Loucy (cell line): ENCODE data around the gene SALL3.

ENCODE experiments used
- H2AFZ ChIP-seq: fragments of 200-600 bp; sonication (generic); 2 replicates; pipeline ENCODE4 v1.6.0; 2016; ENCODE audit warnings: antibody characterized with exemption, mild to moderate bottlenecking, low read length, moderate library complexity
- H3F3A ChIP-seq: fragments of 200-600 bp; 2 replicates; pipeline ENCODE4 v1.6.0; 2016; ENCODE audit warnings: antibody characterized with exemption, low read depth, mild to moderate bottlenecking
- H3K27me3 ChIP-seq: fragments of 200-600 bp; sonication (generic); 2 replicates; pipeline ENCODE4 v1.6.1; 2014; ENCODE audit warnings: low read length, mild to moderate bottlenecking; ENCODE audit not compliant: insufficient read depth, poor library complexity, severe bottlenecking
- H3K36me3 ChIP-seq: fragments of 200-600 bp; sonication (generic); 2 replicates; pipeline ENCODE4 v1.6.1; 2016; ENCODE audit warnings: low read length; ENCODE audit not compliant: insufficient read depth
- H3K4me1 ChIP-seq: fragments of 200-600 bp; sonication (generic); 2 replicates; pipeline ENCODE4 v1.5.1; 2014; ENCODE audit warnings: low read length, mild to moderate bottlenecking; ENCODE audit not compliant: insufficient read depth, poor library complexity, severe bottlenecking
- H3K4me2 ChIP-seq: fragments of 200-600 bp; sonication (generic); 2 replicates; pipeline ENCODE4 v1.6.0; 2014; ENCODE audit warnings: antibody characterized with exemption, low read length, low read depth, mild to moderate bottlenecking; ENCODE audit not compliant: poor library complexity, severe bottlenecking
- H3K4me3 ChIP-seq: fragments of 200-600 bp; sonication (generic); 2 replicates; pipeline ENCODE4 v1.5.1; 2014; ENCODE audit warnings: low read length, mild to moderate bottlenecking, mixed read lengths; ENCODE audit not compliant: poor library complexity, severe bottlenecking
- H3K79me2 ChIP-seq: fragments of 200-600 bp; sonication (generic); 2 replicates; pipeline ENCODE4 v1.6.1; 2014; ENCODE audit warnings: low read length; ENCODE audit not compliant: insufficient read depth
- H3K9ac ChIP-seq: fragments of 200-600 bp; sonication (generic); 2 replicates; pipeline ENCODE4 v1.6.0; 2014; ENCODE audit warnings: mild to moderate bottlenecking, low read depth, low read length, moderate library complexity; ENCODE audit not compliant: poor library complexity, severe bottlenecking
- H3K9me2 ChIP-seq: fragments of 200-600 bp; sonication (generic); replicated peaks from 2 replicates; pipeline ENCODE4 v1.6.1; 2016; ENCODE audit warnings: low read depth, low read length, mixed read lengths
- H3K9me3 ChIP-seq: fragments of 200-600 bp; sonication (generic); 2 replicates; pipeline ENCODE4 v1.6.1; 2014; ENCODE audit warnings: mild to moderate bottlenecking, antibody characterized with exemption, low read length, low read depth; ENCODE audit not compliant: insufficient read depth
- H4K20me1 ChIP-seq: fragments of 200-600 bp; sonication (generic); 2 replicates; pipeline ENCODE4 v1.6.0; 2014; ENCODE audit warnings: antibody characterized with exemption, low read length, mild to moderate bottlenecking; ENCODE audit not compliant: insufficient read depth, poor library complexity, severe bottlenecking
- EZH2phosphoT487 ChIP-seq: fragments of 200-600 bp; IDR thresholded peaks from 2 replicates; pipeline ENCODE4 v1.6.1; 2018; ENCODE audit warnings: antibody characterized with exemption, mild to moderate bottlenecking, moderate library complexity, borderline replicate concordance
- TF ChIP-seq, protein P1 (sequence below): fragments of 200-600 bp; sonication (generic); conservative IDR thresholded peaks from 2 replicates; pipeline ENCODE4 v1.5.1; 2014; ENCODE audit warnings: mild to moderate bottlenecking, antibody characterized with exemption, low read length

SALL3 gene

DNA sequence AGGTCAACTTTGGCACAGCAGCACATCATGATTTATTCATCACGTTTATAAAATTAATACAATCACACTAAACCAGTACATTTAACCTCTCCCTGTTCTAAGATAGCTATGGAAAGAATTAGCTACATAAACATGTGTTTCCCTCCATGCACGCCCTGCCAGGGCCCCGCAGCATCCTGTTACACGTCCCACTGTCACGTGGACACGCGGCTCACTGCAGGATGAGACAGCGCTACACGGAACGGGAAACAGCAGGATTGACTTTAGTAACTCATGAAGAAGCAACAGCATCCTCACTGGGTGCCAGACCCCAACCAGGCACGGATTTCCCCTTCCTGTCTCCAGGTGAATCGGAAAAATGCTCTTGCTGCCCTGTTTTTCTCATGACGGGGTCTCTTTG is 30.9 kb upstream of the SALL3 start:
- Histone ChIP-seq H3K79me2 (no peaks in the 10 kb centered on the region), H3F3A (no peaks in the 10 kb centered on the region), H3K9me2 (no peaks in the 10 kb centered on the region), H2AFZ (no peak overlapping the region), H3K36me3 (no peaks in the 10 kb centered on the region), H3K27me3 (no peaks in the 10 kb centered on the region), H3K4me2 (no peak overlapping the region), H3K4me3 (no peak overlapping the region), H3K9ac (no peak overlapping the region), H3K4me1 (no peaks in the 10 kb centered on the region), H4K20me1 (no peaks in the 10 kb centered on the region), H3K9me3 (peaks cover 16% of the 10 kb centered on the region; the same call in 1 of the 2 replicates)
- TF ChIP-seq, protein P1, sequence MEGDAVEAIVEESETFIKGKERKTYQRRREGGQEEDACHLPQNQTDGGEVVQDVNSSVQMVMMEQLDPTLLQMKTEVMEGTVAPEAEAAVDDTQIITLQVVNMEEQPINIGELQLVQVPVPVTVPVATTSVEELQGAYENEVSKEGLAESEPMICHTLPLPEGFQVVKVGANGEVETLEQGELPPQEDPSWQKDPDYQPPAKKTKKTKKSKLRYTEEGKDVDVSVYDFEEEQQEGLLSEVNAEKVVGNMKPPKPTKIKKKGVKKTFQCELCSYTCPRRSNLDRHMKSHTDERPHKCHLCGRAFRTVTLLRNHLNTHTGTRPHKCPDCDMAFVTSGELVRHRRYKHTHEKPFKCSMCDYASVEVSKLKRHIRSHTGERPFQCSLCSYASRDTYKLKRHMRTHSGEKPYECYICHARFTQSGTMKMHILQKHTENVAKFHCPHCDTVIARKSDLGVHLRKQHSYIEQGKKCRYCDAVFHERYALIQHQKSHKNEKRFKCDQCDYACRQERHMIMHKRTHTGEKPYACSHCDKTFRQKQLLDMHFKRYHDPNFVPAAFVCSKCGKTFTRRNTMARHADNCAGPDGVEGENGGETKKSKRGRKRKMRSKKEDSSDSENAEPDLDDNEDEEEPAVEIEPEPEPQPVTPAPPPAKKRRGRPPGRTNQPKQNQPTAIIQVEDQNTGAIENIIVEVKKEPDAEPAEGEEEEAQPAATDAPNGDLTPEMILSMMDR, result no peak
- no peak for TF ChIP-seq EZH2phosphoT487

- Histone ChIP-seq H3K4me2 (no peak overlapping the region), H3K4me3 (no peak overlapping the region), H4K20me1 (no peaks in the 10 kb centered on the region), H3K79me2 (no peaks in the 10 kb centered on the region), H3K36me3 (no peaks in the 10 kb centered on the region), H3K4me1 (no peaks in the 10 kb centered on the region), H3K9ac (no peak overlapping the region), H3K27me3 (no peaks in the 10 kb centered on the region), H2AFZ (no peak overlapping the region), H3K9me2 (no peaks in the 10 kb centered on the region), H3F3A (no peaks in the 10 kb centered on the region), H3K9me3 (peaks cover 16% of the 10 kb centered on the region; the same call in 1 of the 2 replicates)
- no peak for TF ChIP-seq EZH2phosphoT487
- TF ChIP-seq, protein P1, result no peak
Measured at GRCh38 chr18:78949216-78949615, 30.4 kb upstream of the SALL3 start.

- Histone ChIP-seq H3K4me2 (no peak overlapping the region), H3K36me3 (no peaks in the 10 kb centered on the region), H3K4me3 (no peak overlapping the region), H3F3A (no peaks in the 10 kb centered on the region), H2AFZ (no peak overlapping the region), H3K9ac (no peak overlapping the region), H3K4me1 (no peaks in the 10 kb centered on the region), H3K27me3 (no peaks in the 10 kb centered on the region), H4K20me1 (no peaks in the 10 kb centered on the region), H3K9me3 (peaks cover 16% of the 10 kb centered on the region; the same call in 1 of the 2 replicates), H3K79me2 (no peaks in the 10 kb centered on the region), H3K9me2 (no peaks in the 10 kb centered on the region)
- no peak for TF ChIP-seq EZH2phosphoT487
Measured at GRCh38 chr18:78950386-78950785, 29.2 kb upstream of the SALL3 start.

DNA sequence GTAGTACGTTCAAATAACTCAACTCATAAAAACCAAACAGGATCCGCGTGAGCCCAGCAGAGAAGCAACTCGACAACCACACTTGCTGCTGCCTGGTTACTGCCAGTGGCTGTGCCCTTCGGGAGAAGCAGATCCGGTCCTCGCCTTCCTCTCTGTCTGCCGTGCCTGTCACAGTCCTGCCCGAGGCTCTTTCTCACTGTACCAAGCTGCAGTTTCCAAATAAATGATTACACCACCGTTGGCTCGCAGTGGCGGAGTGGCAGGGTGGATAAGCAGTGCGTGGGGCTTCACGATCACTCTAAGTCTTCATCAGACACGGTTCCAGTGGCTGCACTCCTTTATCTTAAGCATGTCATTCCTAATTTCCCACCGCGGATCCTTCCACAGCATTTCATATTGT is 26.1 kb upstream of the SALL3 start:
- no peak overlapping the region for H3K4me2 ChIP-seq
- H3K4me3 ChIP-seq, result no peak overlapping the region
- no peaks in the 10 kb centered on the region for H3F3A ChIP-seq
- H3K36me3 ChIP-seq, result no peaks in the 10 kb centered on the region
- no peaks in the 10 kb centered on the region for H3K79me2 ChIP-seq
- no peak overlapping the region for H3K9ac ChIP-seq
- no peak for TF ChIP-seq EZH2phosphoT487
- TF ChIP-seq, protein P1, result no peak
- H2AFZ ChIP-seq, result no peak overlapping the region
- peaks cover 16% of the 10 kb centered on the region; the same call in 1 of the 2 replicates for H3K9me3 ChIP-seq
- H3K9me2 ChIP-seq, result no peaks in the 10 kb centered on the region
- H3K4me1 ChIP-seq, result no peaks in the 10 kb centered on the region
- H4K20me1 ChIP-seq, result no peaks in the 10 kb centered on the region
- H3K27me3 ChIP-seq, result no peaks in the 10 kb centered on the region
